HG03066 (cell line): ENCODE results near the gene IPMK.
"Not testable (repeated sequence)": the region's sequence is repeated elsewhere in the genome, so short reads cannot be mapped to it uniquely, and the experiment has no call there.

ENCODE experiments used
- ATAC-seq: cut with Tn5 transposase; IDR thresholded peaks from one replicate; pipeline ENCODE4 v1.9.1; 2021; ENCODE audit warnings: low read depth; ENCODE audit not compliant: unreplicated experiment

The IPMK gene

GRCh38 chr10:58229856-58230255 lies 37.8 kb downstream of the IPMK start:
- not testable (repeated sequence) for ATAC-seq

- ATAC-seq, result no peak
These were observed 42.0 kb downstream of the IPMK start for GRCh38 chr10:58225654-58226053.

GRCh38 chr10:58220769-58221451 lies 46.8 kb downstream of the IPMK start:
- ATAC-seq, result no peak

- ATAC-seq, result no peak
These were observed 47.8 kb downstream of the IPMK start for GRCh38 chr10:58219875-58220274.

- ATAC-seq, result no peak
These were observed 50.1 kb downstream of the IPMK start for GRCh38 chr10:58217612-58218011.

- ATAC-seq, result no peak
These were observed 55.1 kb downstream of the IPMK start for GRCh38 chr10:58212622-58213021.

GRCh38 chr10:58210160-58210559 lies 57.5 kb downstream of the IPMK start:
- no peak for ATAC-seq

GRCh38 chr10:58209669-58210068 lies 58.0 kb downstream of the IPMK start:
- no peak for ATAC-seq

- no peak for ATAC-seq
These were observed 61.4 kb downstream of the IPMK start for GRCh38 chr10:58206251-58206650.

GRCh38 chr10:58201704-58202103 lies 66.0 kb downstream of the IPMK start:
- no peak for ATAC-seq

- ATAC-seq, result no peak
These were observed 78.4 kb downstream of the IPMK start for GRCh38 chr10:58189269-58189668.

- no peak for ATAC-seq
These were observed 83.5 kb downstream of the IPMK start for GRCh38 chr10:58184120-58184670.

GRCh38 chr10:58180666-58181065 lies 87.0 kb downstream of the IPMK start:
- no peak for ATAC-seq

- no peak for ATAC-seq
These were observed 88.5 kb downstream of the IPMK start for GRCh38 chr10:58179238-58179637.

- ATAC-seq, result no peak
These were observed 88.9 kb downstream of the IPMK start for GRCh38 chr10:58178811-58179210.

- no peak for ATAC-seq
These were observed 90.2 kb downstream of the IPMK start for GRCh38 chr10:58177362-58177947.

GRCh38 chr10:58175990-58176900 lies 91.4 kb downstream of the IPMK start:
- no peak for ATAC-seq

GRCh38 chr10:58174831-58175230 lies 92.9 kb downstream of the IPMK start:
- no peak for ATAC-seq

- ATAC-seq, result no peak
These were observed 94.3 kb downstream of the IPMK start for GRCh38 chr10:58173391-58173790.

GRCh38 chr10:58171146-58171545 lies 96.5 kb downstream of the IPMK start:
- ATAC-seq, result no peak

GRCh38 chr10:58164517-58164916 lies 103.2 kb downstream of the IPMK start:
- ATAC-seq, result no peak
